DMS53 treated with DMSO at 0.1 percent for 48 hours (cell line): ENCODE measurements around the gene DTD2.

Source experiments
- DNase-seq: peaks from one replicate; lab custom pipeline; 2025; ENCODE audit not compliant: unreplicated experiment; lab: John Stamatoyannopoulos, UW

Gene DTD2

GRCh38 chr14:31405599-31406232 lies 51.6 kb downstream of the DTD2 start:
- DNase-seq, result no peak

DNA sequence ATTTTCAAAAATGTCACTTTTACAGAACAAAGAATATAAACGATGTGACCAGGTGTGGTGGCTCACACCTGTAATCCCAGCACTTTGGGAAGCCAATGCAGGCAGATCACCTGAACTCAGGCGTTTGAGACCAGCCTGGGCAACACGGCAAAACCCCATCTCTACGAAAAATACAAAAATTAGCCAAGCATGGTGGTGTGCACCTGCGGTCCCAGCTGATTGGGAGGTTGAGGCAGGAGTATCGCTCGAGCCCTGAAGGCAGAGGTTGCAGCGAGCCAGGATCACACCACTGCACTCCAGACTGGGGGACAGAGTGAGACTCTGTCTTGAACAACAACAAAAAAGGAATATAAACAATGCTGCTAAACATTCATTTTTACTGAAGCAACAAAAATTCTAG lies 52.2 kb downstream of the DTD2 start:
- no peak for DNase-seq

DNA sequence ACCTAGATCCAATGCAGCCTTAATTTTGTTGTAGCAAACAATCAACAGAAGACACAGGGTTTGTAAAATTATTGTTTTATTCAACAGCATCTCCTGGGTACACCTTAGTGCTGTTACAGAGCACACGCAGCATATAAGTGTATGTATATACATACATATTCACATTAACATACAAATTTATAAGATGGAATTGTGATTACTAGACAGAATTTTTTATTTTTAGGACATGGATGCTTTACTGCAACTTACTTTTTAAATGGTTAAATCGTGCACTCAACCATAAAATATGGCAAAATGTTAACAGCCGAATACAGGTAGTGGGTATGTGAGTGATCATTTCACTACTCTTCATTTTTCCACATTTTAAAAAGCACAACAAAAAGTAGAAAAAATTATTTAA lies 53.6 kb downstream of the DTD2 start:
- no peak for DNase-seq

DNA sequence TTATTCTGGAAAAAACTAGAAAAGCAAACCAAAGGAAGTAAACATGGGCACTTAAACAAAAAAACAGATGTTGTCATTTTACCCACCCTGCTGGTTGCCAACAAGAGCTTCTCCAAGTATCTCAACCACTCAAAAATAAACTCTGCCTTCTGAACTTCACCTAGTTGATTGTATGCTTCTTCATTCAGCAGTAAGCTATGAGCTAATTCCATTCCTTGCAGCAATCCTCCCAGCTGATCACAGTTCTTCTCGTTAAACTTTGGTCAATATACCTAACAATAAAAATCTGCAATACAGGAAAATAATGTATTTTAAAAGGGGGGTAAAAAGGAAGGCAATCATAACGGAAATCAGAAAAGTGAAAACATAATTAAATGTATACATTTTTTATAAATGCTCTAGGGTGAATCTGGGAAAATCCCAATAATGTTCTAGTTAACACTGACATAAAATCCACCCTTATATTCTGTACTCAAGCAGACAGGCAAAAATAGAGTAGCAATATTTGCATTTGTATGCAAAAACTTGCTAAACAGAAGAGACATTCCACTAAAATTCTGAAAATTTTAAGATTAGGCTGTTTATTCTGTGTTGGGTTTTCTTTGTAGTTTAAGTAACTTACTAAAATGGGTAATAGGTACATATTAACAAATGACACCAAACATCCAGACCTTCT lies 54.4 kb downstream of the DTD2 start:
- no peak for DNase-seq

- no peak for DNase-seq
These were observed 55.9 kb downstream of the DTD2 start for GRCh38 chr14:31401369-31401932.

DNA sequence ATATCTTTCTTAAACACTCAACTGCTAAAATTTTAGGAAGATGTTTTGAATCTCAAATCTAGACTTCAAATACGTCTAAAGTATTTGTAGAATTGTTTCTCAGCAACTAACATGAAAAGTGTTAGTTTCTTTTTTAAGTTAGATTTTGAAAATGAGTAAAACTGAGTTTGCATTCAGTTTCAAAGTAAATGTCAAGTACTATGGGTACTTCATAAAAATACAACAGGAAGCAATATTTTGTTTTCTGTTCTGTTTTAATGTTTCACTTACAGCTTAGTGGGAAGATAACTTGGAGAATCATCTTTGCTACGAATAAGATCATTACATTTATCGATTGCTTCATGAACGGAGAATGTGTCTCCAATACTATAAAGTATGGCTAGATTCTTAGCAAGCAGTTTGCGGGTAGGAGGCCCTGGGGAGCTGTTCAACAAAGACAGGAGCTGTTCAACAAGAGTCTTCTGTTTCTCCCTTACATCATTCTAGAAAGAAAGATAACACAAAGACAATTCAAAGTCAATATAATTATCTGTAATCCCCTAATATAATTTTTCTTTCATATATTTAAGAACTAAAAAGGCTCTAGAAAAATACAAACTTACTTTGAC lies 57.2 kb downstream of the DTD2 start:
- no peak for DNase-seq
